GM19467 (cell line): ENCODE measurements around the gene MPL.

Experiments
- ATAC-seq: cut with Tn5 transposase; IDR thresholded peaks from one replicate; pipeline ENCODE4 v1.9.1; 2021; ENCODE audit warnings: mild to moderate bottlenecking, moderate library complexity; ENCODE audit not compliant: unreplicated experiment

Gene MPL

DNA sequence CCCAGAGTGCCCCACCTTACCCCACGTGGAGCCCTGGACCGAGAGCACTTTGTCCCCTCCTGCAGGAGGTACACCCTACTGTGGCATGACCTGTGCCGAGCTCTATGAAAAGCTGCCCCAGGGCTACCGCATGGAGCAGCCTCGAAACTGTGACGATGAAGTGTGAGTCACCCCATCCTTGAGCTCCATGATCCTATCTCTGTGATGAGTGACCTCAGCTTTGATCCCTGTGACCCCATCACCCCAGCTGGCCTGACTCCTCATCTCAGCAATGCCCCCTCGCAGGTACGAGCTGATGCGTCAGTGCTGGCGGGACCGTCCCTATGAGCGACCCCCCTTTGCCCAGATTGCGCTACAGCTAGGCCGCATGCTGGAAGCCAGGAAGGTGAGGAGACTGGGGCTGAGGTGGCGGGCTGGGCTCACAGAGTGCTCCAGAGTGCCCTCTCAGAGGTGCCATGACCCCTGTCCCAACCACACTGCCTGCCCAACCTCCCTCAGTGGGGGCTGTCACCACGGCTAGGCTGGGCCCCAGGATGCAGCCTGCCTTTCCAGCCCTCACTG lies 16.2 kb upstream of the MPL start:
- ATAC-seq: no peak

DNA sequence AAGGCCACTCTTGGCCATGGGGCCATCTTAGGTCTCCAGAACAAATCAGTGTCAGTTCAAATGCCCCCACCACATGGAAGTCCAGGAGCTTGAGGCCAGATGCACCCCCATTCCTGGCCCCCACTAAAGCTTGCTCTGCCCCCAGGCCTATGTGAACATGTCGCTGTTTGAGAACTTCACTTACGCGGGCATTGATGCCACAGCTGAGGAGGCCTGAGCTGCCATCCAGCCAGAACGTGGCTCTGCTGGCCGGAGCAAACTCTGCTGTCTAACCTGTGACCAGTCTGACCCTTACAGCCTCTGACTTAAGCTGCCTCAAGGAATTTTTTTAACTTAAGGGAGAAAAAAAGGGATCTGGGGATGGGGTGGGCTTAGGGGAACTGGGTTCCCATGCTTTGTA lies 15.1 kb upstream of the MPL start:
- ATAC-seq: no peak

DNA sequence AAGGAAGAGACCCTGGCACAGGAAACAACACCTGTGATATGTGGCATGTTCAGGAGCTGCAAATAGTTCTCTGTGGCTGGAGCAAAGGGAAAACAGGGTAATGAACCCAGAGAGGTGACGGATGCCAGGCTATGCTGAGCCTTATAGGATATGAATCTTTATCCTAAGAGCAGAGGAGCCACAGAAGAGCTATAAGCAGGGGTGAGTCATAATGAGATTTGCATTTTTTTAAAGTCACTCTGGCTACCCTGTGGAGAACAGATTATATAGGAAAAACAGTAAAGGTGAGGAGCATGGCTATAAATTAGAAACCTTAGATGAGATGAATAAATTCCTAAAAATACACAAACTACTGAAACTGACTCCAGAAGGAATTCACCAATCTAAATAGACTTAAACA lies 12.8 kb upstream of the MPL start:
- no peak for ATAC-seq

- ATAC-seq: no peak
Observed at GRCh38 chr1:43325381-43325780, 12.2 kb upstream of the MPL start.

- no peak for ATAC-seq
Observed at GRCh38 chr1:43327549-43328292, 9.9 kb upstream of the MPL start.

DNA sequence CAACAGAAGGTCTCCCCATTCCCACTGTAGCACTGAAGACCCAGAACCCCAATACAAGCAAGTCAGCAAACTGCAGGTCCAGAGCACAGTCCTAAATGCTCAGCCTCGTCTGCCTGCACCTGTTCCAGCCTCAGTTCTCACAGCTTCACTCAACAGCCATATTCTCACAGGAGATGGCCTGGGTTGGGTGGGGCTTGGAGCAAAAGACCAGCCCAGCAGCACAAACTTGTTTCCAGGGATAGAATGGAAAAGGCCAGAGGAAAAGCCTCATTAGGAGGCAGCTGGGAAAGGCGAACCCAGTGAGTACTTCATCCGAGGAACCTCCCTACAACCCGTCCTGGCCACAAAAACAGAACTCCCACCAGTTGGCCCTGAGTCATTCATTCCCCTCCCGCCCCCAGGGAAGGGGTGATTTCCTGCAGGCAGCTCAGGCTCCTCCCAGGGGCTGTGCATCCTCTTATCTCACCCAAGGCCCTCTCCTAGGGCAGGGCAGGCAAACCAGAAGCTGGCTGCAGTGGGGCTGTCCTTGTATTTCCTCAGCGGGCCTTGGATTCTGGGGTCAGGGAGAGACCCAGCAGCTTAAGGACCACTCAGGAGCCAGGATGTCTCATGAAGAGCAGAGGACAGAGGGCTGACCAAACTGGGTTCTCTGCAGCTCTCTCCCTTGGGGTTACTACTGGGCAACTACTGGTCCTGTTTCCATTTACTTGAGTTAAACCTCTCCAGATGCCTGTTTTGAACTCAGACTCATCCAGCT lies 7.4 kb upstream of the MPL start:
- ATAC-seq: no peak

DNA sequence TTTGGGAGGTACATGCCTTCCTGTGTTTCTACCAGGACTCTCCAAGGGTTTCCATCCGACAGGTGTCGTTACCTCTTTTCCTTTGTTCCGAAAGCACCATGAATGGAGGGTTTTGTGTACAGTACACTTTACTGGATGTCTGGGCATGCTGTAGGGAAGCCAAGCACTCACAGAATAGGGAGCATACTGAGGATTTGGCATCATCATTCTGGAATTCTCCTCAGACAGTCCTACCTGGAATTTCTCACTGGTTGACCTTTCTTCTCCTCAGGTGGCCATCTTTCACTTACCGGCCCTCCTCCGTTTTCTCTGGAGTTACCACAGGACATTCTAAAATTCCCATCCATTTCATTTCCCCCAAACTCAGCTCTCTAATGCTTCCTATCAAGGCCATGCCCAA lies 5.9 kb upstream of the MPL start:
- no peak for ATAC-seq

DNA sequence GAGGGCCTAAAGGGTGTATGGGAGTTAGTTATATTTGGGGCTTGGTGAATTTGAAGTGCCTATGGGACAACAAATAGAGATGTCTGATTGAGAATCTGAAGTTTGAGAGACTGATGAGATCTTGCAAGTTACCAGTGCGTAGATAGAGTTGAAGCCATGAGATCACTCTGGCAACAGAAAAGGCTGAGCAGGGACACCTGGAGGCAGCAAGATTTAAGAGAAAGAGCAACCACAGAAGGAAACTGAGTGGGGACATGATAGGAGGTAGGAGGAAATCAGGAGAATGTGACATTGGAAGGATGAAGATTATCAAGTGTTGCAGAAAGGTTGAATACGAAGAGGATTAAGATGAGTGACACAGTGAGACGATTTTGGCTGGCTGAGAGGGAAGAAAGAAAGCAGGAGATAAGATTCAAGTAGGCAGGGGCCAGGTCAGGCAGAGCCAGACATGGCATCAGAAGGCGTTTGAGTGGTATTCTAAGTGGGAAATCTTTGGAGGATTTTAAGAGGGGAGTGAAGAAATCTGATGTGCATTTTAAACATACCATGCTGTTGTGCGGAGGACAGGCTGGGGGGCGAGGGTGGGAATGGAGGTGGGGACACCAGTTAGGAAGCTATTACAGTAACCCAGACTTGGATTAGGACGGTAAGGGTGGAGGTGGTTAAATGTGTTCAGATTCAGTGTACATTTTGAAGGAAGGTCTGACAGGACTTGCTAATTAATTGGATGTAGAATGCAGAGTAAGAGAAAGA lies 3.0 kb upstream of the MPL start:
- no peak for ATAC-seq

GRCh38 chr1:43338001-43338400 lies 383 bp downstream of the MPL start:
- no peak for ATAC-seq

DNA sequence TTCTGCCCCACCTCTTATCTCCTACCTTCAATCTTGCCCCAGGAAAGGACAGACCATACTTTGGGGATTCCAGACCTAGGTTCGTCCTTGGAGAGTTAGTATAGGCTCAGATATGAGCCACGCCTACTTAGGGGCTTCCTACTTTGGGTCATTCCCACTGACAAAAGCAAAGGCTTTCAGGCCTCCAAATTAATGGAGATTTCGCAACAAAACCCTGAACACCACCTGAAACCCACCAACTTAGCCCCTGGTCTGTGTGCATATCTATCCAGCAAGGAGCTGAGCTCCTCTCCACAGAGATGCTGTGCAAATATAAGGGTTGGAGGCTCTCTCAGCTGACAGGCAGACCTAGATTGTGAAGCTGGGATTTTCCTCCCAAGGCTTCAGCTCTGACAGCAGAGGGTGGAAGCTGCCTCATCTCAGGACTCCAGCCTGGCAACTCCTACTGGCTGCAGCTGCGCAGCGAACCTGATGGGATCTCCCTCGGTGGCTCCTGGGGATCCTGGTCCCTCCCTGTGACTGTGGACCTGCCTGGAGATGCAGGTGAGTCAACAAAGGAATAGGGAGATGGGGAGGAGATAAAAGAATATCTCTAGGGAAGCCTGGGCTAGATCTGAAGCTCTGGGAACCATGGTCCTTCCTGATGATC lies 2.1 kb downstream of the MPL start:
- ATAC-seq: no peak

GRCh38 chr1:43340559-43340958 lies 2.9 kb downstream of the MPL start:
- ATAC-seq: no peak

GRCh38 chr1:43344267-43344850 lies 6.7 kb downstream of the MPL start:
- ATAC-seq: no peak

DNA sequence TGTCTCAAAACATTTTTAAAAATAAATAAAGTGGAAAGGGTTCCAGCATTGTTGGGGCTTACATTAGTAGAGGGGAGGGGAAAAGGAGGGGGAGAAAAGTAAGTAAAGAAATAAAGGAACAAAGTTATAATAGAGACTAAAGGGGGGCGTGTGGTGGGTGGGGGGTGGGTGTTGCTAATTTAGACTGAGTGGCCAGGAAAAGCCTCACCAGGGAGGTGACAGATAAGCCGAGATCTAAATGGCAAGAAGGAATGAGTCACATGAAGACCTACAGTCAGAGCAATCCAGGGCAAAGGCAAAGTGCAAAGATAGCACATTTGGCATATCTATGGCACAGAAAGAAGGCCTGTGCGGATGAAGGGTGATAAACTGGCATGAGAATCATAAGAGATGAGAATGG lies 7.5 kb downstream of the MPL start:
- no peak for ATAC-seq

DNA sequence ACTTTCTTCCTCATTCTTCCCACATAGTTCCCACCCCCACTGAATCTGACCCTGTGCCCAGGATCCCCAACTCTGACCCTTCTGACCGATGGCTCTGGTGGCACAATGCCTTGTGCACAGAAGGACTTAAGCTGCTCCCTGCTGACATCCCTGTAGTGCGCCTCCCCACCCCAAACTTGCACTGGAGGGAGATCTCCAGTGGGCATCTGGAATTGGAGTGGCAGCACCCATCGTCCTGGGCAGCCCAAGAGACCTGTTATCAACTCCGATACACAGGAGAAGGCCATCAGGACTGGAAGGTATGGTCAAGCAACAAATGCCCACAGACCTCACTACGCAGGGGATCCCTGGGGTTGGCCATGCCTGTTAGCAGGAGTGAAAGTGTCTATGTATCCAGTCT lies 9.0 kb downstream of the MPL start:
- ATAC-seq: no peak

- no peak for ATAC-seq
Observed at GRCh38 chr1:43348343-43348808, 10.8 kb downstream of the MPL start.

DNA sequence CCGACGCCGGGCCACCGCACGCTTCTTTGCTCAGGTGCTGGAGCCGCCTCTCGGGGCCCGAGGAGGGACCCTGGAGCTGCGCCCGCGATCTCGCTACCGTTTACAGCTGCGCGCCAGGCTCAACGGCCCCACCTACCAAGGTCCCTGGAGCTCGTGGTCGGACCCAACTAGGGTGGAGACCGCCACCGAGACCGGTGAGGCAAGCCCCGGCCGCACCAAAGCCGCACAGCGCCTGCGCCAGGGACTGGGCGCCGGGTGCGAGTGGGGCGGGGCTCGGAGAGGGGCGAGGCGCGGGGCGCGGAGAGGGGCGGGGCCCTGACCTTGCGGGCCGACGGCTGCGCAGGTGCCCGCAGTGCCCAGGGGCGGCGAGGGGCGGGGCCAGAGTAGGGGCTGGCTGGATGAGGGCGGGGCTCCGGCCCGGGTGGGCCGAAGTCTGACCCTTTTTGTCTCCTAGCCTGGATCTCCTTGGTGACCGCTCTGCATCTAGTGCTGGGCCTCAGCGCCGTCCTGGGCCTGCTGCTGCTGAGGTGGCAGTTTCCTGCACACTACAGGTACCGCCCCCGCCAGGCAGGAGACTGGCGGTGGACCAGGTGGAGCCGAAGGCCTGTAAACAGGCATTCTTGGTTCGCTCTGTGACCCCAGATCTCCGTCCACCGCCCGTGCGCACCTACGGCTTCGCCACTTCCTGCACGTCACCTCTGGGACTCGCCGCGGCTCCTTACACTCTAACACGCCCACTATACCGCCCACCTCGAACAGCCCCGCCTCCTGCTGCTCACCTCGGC lies 11.4 kb downstream of the MPL start:
- ATAC-seq: no peak

GRCh38 chr1:43349594-43350306 lies 12.1 kb downstream of the MPL start:
- no peak for ATAC-seq

DNA sequence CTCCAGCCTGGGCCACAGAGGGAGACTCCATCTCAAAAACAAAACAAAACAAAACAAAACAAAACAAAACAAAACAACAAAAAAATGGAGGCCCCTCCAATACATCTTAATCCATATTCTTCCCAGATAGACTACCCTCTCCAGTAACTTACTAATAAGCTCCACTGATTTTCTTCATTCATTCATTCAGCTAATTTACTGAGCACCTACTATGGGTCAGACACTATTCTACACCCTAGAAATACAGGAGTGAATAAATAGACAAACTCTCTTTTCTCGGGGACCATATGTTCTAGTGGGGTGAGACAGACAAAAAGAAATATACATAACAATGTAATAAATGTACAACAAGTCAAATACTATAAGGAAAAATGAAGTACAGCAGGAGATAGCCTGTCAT lies 13.4 kb downstream of the MPL start:
- ATAC-seq: no peak
